PFSK-1 (cell line): ENCODE data around the gene RAP1GAP2.

ENCODE experiments used
- SIN3A ChIP-seq: IDR thresholded peaks from 2 replicates; pipeline ENCODE4 v1.6.1; 2012; ENCODE audit warnings: mild to moderate bottlenecking, low read length, moderate library complexity, borderline replicate concordance; ENCODE audit not compliant: insufficient read depth
- TAF1 ChIP-seq: IDR thresholded peaks from 2 replicates; pipeline ENCODE4 v1.6.1; 2012; ENCODE audit warnings: low read length, control low read depth, borderline replicate concordance; ENCODE audit not compliant: insufficient read depth

GRCh38 chr17:2778489-2778888, 17.7 kb upstream of the RAP1GAP2 start:
- TF ChIP-seq SIN3A: no peak
- no peak for TF ChIP-seq TAF1
